Activated CD4-positive, alpha-beta T cell treated with anti-CD3 and anti-CD28 coated beads, Interleukin-2, amount 50 U/mL, for 24 hours (primary cell): Measurements from ENCODE around the gene TTC34.

ENCODE experiments used
- DNase-seq, 2 donors: peaks; one replicate each; pipeline ENCODE4 v3.0.0-alpha.2; 2020; ENCODE audit warnings: low read depth in 1 of 2, low spot score in 1 of 2

The TTC34 gene

GRCh38 chr1:2830761-2831425 is 29.4 kb upstream of the TTC34 start:
- no peak for DNase-seq

DNA sequence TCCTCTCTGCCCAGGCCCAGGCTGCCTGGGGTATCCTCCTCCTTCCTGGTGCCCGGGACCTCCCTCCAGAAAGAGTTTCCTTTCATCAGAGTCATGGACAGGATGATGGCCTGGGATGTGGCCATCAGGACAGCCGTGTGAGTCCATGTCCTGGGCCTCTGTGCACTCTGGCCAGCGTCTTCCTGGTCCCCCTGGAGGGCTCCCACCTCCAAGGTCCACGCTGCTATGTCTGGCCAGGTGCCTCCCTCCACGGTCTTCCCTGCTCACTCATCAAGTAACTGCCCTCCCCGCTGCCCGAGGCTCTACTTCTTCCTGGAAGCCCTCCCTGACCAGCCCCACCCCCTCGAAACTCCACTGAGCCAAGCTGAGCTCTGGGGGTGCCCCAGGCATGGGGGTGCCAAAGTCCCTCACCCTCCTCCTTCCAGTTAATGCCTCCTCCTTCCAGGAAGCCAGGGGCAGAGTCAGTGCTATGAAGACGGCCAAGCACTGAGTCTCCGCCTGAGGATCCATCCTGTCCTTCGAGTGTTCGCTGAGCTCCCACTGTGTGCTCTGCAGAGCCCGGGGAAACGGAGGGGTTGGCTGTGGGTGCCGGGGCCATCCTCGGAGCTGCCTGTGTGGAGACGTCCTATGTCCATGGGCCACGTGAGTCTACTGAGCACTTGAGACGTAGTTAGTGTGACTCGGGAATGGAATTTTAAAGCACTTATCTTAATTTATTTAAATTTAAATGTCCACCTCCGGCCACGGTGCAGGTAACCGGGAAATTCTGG is 28.5 kb upstream of the TTC34 start:
- DNase-seq = no peak

- DNase-seq = no peak
These were observed 27.2 kb upstream of the TTC34 start for GRCh38 chr1:2828586-2829250.

DNA sequence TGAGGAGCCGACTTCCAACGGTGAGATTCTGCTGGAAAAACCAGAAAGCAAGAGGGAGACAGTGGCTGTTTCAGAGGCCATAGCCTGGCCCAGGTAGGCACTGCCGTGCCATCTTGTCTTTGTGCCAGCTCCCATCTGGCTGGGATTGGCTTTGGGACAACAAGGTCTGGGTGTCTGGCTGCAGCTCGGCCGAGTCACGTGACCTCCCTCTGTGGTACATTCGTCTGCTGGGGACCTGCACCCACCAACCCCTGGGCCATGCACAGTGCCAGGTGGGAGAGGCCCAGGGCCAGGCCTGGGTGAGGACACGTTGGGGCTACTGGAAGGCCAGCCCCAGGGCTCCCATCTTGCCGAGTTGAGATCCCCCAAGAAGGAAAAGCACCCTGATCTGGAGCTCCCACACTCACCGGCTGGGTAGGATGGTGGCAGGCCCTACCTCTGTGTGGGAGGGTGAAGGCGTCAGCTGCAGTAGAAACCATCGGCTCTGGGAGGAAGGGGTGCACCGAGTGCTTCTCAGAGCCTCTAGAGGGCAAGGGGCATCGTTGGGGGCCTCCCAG is 25.3 kb upstream of the TTC34 start:
- no peak for DNase-seq

GRCh38 chr1:2826316-2826715 is 24.8 kb upstream of the TTC34 start:
- no peak for DNase-seq

DNA sequence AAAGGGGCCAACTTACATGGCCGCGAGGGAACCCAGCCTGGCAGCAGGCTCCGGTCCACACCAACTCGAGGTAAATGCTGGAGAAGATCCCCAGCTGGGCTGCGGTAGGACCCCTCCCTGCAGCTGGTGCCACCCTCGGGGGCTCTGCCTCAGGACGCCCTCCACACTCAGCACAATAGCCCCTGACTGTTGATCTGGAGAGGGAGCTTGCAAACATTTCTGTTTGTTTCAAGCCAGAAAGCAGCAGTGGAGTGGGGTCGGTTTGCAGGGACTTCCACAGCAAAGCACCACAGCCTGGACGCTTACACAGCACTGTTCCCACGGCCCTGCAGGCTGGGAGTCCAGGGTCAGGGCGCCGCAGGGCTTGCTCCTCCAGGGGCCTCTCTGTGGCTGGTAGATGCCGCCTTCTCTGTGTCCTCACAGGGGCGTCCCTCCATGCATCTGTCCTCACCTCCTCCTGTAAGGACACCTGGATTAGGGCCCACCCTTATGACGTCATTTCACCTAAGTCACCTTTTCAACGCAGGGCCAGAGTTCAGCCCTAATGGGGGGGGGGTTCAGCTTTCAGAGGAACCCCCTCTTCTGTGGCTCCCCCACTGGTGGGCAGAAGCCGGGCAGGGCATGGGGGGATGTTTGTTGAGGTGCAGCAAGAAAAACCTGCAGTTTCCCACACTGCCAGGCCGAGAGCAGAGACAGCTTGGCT is 24.1 kb upstream of the TTC34 start:
- DNase-seq = no peak

- no peak for DNase-seq
These were observed 23.5 kb upstream of the TTC34 start for GRCh38 chr1:2824999-2825398.

DNA sequence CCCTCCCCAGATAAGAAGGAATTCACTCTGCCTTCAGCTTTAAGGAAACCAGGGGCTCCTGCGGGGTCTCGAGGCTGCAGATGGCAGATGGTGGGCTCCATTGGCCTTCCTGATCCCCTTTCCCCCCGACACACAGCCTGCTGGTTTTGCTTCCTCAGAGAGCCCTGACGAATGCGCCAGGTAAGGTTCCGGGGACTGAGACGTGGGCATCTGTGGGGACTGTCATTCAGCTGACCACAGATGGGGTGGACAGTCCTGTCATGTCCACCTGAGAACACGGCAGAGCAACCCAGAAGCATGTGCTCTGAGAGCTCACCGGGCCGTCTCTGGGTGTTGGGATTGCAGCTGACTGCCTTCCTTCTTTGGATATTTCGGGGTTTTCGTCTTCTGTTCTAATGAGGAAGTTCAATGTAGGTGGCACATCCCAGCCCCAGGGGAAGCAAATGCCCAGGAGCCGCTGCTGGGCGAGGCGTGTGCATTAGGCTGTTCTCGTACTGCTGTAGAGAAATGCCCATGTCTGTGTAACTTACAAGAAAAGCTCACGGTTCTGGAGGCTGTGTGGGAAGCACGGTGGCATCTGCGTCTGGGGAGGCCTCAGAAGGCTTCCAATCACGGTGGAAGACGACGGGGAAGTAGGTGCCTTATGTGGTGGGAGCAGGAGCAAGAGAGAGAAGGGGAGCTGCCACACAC is 22.6 kb upstream of the TTC34 start:
- DNase-seq = no peak

DNA sequence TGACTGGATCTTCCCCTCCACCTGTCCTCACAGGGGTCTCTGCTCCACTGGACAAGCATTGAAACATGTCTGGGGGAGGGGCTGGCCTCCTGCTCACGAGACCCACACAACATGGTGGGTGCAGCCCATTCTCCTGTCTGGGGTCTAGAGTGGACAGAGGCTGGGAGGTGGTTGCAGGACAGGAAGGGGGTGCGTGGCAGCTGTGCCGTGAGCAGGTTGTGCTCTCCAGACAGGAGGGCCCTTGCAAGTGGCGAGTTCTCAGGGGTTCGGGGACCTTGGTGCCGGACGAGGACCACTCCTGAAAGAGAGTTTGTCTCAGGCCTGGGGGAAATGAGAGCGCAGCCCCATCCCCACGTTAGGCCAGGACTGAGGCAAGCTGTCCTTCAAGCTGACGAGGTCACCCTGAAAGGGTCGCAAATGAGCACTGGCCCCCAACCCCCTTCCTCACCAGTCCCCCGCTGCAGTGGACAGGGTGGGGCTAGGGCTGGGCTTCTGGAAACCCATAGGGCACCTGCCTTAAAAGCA is 21.2 kb upstream of the TTC34 start:
- DNase-seq = no peak

DNA sequence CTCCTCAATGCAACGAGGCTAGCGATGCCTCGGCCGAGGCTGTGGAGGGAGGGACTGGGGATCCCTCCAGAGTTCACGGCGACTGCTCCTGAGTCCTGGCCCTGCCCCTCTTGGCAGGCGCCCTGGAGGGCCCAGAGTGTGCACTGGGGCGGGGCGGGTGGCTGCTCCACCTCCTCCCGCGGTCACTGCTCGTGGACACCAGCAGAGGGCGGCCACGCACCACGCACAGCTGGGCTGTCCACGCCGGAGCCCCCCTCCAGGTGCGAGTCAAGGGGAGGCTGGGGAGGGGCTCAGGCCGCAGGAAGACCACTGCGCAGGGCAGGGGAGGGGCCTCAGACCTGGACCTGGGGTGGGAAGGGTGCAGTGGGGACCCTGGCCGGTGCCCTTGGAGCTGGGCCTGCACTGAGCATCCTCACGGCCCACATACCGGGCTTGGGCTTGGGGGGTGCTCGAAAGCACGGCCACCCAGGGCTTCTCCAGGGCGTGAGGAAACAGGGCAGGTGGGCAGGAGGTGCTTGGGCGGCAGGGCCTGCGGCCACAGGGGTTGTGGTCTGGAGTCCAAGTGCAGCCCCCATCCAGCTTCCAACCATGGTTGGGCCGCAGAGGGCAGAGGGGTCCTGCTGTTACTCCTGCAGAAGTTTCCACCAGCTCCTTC is 20.6 kb upstream of the TTC34 start:
- peak in 1 of 2 donors; percentile 8 for DNase-seq

GRCh38 chr1:2821373-2821955 is 20.0 kb upstream of the TTC34 start:
- no peak for DNase-seq

DNA sequence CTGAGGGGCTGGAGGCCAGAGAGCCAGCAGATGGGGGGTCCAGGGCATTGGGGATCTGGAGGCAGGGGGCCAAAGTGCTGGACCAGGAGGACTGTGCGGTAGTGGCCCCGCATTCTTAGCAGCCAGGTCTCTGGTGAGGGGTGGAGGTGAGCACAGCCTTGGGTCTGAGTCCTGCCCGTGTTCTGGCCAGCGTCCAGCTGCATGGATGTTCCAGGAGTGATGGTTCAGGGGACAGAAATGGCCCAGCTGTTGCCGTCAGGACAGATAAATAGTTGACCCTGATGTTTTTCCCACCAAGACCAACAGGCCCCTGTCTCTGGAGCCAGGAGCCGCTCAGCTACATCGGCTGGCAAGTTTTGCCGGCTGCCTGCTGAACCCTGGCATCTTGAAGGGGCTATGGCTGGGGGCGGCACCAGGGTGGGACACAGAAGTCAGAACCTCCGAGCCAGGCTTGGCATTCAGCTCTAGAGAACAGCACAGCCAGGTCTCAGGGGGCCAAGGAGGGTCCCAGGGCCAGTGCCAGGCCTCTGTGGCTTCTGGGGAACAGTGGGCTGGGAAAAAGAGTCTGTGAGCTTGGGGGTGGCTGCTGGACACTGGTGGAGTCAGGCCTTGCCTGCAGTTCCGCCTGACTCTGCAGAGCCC is 19.4 kb upstream of the TTC34 start:
- DNase-seq = no peak

GRCh38 chr1:2819831-2820730 is 18.6 kb upstream of the TTC34 start:
- no peak for DNase-seq

GRCh38 chr1:2819429-2819828 is 17.9 kb upstream of the TTC34 start:
- DNase-seq = no peak

DNA sequence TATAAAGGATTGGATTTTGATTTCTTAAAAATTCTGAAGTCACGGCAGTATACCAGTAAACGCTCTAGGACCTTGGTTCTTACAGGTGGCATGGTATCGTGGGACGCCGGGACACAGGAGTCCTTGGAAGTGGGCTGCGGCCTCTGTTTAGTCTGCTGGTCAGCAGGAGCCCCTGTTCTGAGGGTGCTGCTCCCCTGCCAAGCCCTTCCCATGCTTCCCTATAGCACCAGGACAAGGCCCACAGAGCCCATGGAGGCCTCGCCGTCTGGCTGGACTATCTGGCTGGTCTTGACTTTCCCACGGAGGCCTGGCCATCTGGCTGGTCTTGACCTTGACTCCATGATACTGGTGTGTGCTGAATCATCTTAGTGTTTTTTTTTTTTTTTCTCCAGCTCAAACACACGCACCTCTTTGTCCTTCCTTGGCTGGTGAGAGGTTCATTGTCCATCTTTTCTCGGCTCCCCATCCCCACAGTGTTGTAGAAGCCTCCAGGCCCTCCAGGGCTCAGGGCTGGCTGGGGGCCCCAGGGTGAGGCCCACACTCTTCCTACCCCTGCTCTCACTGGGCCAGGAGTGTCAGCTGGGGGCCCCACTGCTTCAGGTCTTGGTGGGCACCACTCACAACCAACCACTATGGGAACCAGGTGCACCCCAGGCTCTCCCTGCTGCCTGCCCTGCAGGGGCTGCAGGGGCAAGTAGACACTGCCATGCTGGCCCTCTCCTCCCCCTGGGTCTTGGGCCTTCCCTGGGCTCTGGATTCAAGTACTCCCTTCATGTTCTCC is 16.5 kb upstream of the TTC34 start:
- DNase-seq = no peak

- no peak for DNase-seq
These were observed 15.3 kb upstream of the TTC34 start for GRCh38 chr1:2816786-2817185.

DNA sequence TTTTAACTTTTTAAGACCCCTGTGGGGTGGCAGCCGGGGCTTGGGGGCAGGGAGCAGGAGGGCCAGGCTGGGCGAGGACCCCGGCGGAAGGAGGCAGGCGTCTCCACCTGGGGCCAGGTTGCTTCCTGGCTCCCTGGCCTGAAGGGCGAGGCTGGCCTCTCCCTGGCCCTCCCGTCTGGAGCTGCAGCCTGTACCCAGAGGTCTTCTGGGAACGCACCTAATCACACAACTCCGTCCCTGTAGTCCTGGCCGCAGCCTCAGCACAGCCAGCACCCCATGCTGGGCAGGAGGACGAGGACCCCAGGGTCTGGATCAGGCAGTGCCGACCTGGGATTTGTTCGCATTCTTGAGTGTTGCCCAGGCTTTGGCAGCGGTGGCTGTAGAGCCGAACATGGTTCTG is 14.1 kb upstream of the TTC34 start:
- no peak for DNase-seq
